HG03280 (cell line): ENCODE data around the gene GCK.
A peak's percentile ranks its signal among the peaks of the same experiment; 100 is the strongest.

ENCODE experiments used
- ATAC-seq: cut with Tn5 transposase; IDR thresholded peaks from one replicate; pipeline ENCODE4 v1.9.1; 2021; ENCODE audit warnings: mild to moderate bottlenecking, moderate library complexity; ENCODE audit not compliant: unreplicated experiment

GCK gene

GRCh38 chr7:44097064-44097932 is 91.9 kb downstream of the GCK start:
- peak; percentile 46 for ATAC-seq

GRCh38 chr7:44096326-44096881 is 92.8 kb downstream of the GCK start:
- ATAC-seq = no peak

GRCh38 chr7:44095781-44096180 is 93.5 kb downstream of the GCK start:
- ATAC-seq = no peak

GRCh38 chr7:44094883-44095592 is 94.2 kb downstream of the GCK start:
- no peak for ATAC-seq

- no peak for ATAC-seq
Measured at GRCh38 chr7:44094365-44094764, 94.9 kb downstream of the GCK start.
